ENCODE measurements around the gene GPN3.
"Not testable (repeated sequence)": the region's sequence is repeated elsewhere in the genome, so short reads cannot be mapped to it uniquely, and the experiment has no call there.

Gene GPN3

GRCh38 chr12:110498984-110499706 is 31.1 kb upstream of the GPN3 start:
- TF ChIP-seq ZC3H10 (CRISPR knock-in tag; IDR thresholded peaks at IDR 0.05) = no peak
- peak; percentile 51; the same call in 1 of the 2 replicates for TF ChIP-seq ISL1 (CRISPR knock-in tag; IDR thresholded peaks at IDR 0.05)
- ATAC-seq = no peak

- TF ChIP-seq SNAI2 (CRISPR knock-in tag; IDR thresholded peaks at IDR 0.05) = no peak
- TF ChIP-seq POU6F1 (CRISPR knock-in tag; IDR thresholded peaks at IDR 0.05; ENCODE audit: borderline replicate concordance, low read depth) = no peak
- no peak for TF ChIP-seq BACH2 (CRISPR knock-in tag; IDR thresholded peaks at IDR 0.05; ENCODE audit: borderline replicate concordance)
- TF ChIP-seq ZFP3 (CRISPR knock-in tag; IDR thresholded peaks at IDR 0.05) = no peak
- TF ChIP-seq ESRRG (CRISPR knock-in tag; IDR thresholded peaks at IDR 0.05) = no peak
- no peak for TF ChIP-seq ZNF565 (CRISPR knock-in tag; conservative IDR thresholded peaks at IDR 0.05; ENCODE audit: low read depth)
- no peak for TF ChIP-seq GLIS3 (CRISPR knock-in tag; IDR thresholded peaks at IDR 0.05)
- no peak for TF ChIP-seq ZC3H10 (CRISPR knock-in tag; IDR thresholded peaks at IDR 0.05)
- no peak for TF ChIP-seq TCF4 (CRISPR knock-in tag; IDR thresholded peaks at IDR 0.05; ENCODE audit: borderline replicate concordance)
- no peak for TF ChIP-seq ISL1 (CRISPR knock-in tag; IDR thresholded peaks at IDR 0.05)
- TF ChIP-seq OSR1 (CRISPR knock-in tag; IDR thresholded peaks at IDR 0.05) = no peak
- TF ChIP-seq ARNTL (CRISPR knock-in tag; IDR thresholded peaks at IDR 0.05; ENCODE audit: borderline replicate concordance, low read depth) = no peak
- TF ChIP-seq, protein P1, sequence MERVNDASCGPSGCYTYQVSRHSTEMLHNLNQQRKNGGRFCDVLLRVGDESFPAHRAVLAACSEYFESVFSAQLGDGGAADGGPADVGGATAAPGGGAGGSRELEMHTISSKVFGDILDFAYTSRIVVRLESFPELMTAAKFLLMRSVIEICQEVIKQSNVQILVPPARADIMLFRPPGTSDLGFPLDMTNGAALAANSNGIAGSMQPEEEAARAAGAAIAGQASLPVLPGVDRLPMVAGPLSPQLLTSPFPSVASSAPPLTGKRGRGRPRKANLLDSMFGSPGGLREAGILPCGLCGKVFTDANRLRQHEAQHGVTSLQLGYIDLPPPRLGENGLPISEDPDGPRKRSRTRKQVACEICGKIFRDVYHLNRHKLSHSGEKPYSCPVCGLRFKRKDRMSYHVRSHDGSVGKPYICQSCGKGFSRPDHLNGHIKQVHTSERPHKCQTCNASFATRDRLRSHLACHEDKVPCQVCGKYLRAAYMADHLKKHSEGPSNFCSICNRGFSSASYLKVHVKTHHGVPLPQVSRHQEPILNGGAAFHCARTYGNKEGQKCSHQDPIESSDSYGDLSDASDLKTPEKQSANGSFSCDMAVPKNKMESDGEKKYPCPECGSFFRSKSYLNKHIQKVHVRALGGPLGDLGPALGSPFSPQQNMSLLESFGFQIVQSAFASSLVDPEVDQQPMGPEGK (CRISPR knock-in tag; IDR thresholded peaks at IDR 0.05; ENCODE audit: borderline replicate concordance) = no peak
- TF ChIP-seq ZNF8 (CRISPR knock-in tag; IDR thresholded peaks at IDR 0.05) = no peak
- TF ChIP-seq, protein P2, sequence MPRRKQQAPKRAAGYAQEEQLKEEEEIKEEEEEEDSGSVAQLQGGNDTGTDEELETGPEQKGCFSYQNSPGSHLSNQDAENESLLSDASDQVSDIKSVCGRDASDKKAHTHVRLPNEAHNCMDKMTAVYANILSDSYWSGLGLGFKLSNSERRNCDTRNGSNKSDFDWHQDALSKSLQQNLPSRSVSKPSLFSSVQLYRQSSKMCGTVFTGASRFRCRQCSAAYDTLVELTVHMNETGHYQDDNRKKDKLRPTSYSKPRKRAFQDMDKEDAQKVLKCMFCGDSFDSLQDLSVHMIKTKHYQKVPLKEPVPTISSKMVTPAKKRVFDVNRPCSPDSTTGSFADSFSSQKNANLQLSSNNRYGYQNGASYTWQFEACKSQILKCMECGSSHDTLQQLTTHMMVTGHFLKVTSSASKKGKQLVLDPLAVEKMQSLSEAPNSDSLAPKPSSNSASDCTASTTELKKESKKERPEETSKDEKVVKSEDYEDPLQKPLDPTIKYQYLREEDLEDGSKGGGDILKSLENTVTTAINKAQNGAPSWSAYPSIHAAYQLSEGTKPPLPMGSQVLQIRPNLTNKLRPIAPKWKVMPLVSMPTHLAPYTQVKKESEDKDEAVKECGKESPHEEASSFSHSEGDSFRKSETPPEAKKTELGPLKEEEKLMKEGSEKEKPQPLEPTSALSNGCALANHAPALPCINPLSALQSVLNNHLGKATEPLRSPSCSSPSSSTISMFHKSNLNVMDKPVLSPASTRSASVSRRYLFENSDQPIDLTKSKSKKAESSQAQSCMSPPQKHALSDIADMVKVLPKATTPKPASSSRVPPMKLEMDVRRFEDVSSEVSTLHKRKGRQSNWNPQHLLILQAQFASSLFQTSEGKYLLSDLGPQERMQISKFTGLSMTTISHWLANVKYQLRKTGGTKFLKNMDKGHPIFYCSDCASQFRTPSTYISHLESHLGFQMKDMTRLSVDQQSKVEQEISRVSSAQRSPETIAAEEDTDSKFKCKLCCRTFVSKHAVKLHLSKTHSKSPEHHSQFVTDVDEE (CRISPR knock-in tag; IDR thresholded peaks at IDR 0.05) = no peak
- TF ChIP-seq TOX (CRISPR knock-in tag; IDR thresholded peaks at IDR 0.05; ENCODE audit: borderline replicate concordance) = no peak
- no peak for TF ChIP-seq ZFP30 (CRISPR knock-in tag; IDR thresholded peaks at IDR 0.05)
- no peak for ATAC-seq
Observed at GRCh38 chr12:110475426-110475825, 7.4 kb upstream of the GPN3 start.

GRCh38 chr12:110467847-110468213 is 227 bp downstream of the GPN3 start:
- no peak for ATAC-seq
- TF ChIP-seq GLIS3 (CRISPR knock-in tag; IDR thresholded peaks at IDR 0.05) (no peak), ZFP3 (CRISPR knock-in tag; IDR thresholded peaks at IDR 0.05) (peak; percentile 22; the same call in 1 of the 2 replicates), CSDC2 (CRISPR knock-in tag; IDR thresholded peaks at IDR 0.05) (no peak)
- TF ChIP-seq, protein P1 (CRISPR knock-in tag; IDR thresholded peaks at IDR 0.05; ENCODE audit: borderline replicate concordance) = no peak

DNA sequence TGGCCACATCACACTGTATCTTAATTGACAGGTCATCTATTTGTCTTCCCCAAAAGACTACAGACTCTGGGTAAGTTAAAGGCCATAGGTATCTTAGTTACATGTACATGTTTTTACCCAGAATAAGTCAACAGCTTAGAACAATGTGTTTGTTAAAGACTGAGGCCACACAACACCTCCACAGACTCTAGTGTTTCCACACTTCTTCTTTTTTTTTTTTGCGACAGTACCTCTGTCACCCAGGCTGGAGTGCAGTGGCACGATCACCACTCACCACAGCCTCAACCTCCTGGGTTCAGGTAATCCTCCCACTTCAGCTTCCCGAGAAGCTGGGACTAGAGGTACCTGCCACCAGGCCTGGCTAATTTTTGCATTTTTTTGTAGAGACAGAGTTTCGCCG is 1.3 kb downstream of the GPN3 start:
- TF ChIP-seq ZFP30 (CRISPR knock-in tag; IDR thresholded peaks at IDR 0.05) (no peak), TCF4 (CRISPR knock-in tag; IDR thresholded peaks at IDR 0.05; ENCODE audit: borderline replicate concordance) (no peak), ZNF70 (CRISPR knock-in tag; IDR thresholded peaks at IDR 0.05) (no peak), TOX (CRISPR knock-in tag; IDR thresholded peaks at IDR 0.05; ENCODE audit: borderline replicate concordance) (no peak), POU6F1 (CRISPR knock-in tag; IDR thresholded peaks at IDR 0.05; ENCODE audit: borderline replicate concordance, low read depth) (no peak), ZNF565 (CRISPR knock-in tag; conservative IDR thresholded peaks at IDR 0.05; ENCODE audit: low read depth) (no peak), SNAI2 (CRISPR knock-in tag; IDR thresholded peaks at IDR 0.05) (no peak), CSDC2 (CRISPR knock-in tag; IDR thresholded peaks at IDR 0.05) (no peak)
- TF ChIP-seq, protein P1 (CRISPR knock-in tag; IDR thresholded peaks at IDR 0.05; ENCODE audit: borderline replicate concordance) = no peak
- TF ChIP-seq, protein P3, sequence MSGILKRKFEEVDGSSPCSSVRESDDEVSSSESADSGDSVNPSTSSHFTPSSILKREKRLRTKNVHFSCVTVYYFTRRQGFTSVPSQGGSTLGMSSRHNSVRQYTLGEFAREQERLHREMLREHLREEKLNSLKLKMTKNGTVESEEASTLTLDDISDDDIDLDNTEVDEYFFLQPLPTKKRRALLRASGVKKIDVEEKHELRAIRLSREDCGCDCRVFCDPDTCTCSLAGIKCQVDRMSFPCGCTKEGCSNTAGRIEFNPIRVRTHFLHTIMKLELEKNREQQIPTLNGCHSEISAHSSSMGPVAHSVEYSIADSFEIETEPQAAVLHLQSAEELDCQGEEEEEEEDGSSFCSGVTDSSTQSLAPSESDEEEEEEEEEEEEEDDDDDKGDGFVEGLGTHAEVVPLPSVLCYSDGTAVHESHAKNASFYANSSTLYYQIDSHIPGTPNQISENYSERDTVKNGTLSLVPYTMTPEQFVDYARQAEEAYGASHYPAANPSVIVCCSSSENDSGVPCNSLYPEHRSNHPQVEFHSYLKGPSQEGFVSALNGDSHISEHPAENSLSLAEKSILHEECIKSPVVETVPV (CRISPR knock-in tag; IDR thresholded peaks at IDR 0.05) = no peak
- no peak for ATAC-seq

DNA sequence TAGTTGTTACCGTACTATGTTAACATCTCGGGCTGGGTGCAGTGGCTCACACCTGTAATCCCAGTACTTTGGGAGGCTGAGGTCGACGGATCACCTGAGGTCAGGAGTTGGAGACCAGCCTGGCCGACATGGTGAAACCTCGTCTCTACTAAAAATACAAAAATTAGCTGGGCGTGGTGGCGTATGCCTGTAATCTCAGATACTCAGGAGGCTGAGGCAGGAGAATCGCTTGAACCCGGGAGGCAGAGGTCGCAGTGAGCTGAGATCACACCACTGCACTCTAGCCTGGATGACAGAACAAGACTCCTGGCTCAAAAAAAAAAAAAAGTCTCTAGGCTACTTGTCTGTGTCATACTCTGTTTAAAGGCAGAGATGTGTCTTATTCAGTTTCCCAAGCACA is 2.3 kb downstream of the GPN3 start:
- not testable (repeated sequence) for ATAC-seq
